ENCODE results near the gene AP2A2. TPM values are rescaled to one million over a fixed set of nuclear protein-coding genes. Genes with fewer than 3 reads are reported as not detected.
A peak's percentile ranks its signal among the peaks of the same experiment; 100 is the strongest.

AP2A2 gene
- total RNA-seq (2012; rRNA removed), result 43.9 and 45.4 TPM in 2 replicates

DNA sequence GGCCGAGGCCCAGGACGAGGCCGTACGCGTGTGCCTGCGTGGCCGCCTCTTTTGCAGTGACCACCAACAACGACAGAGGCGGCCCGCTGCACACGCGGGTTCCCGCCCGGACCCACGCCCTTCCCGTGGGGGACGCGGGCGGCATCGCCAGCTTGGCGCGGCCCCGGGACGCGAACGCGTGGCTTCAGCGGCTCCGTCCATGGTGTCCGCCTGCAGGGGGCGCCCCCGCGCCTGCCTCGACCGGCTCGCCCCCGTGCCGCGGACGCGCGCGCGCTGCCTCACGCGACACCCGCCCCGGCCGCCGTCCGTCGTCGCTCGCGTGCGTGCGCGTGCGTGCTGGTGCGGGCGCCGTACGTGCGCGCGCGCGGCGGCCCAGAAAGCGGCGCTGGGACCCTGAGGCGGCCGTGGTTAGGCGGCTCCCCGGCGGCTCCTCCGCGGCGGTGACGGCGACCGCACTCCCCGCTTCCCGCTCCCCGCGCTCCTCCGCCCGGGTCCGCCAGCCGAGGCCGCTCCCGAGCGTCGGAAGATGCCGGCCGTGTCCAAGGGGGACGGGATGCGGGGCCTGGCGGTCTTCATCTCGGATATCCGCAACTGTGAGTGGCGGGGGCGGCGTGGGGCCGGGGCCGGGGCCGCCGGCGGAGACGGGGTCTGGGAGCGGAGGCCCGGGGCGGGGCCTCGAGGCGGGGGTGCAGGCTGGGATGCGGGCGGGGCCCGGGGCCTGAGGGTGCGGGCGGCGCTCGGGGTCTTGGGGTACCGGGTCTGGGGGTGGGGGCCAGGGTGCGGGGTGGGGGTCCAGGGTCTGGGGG lies at the start of gene AP2A2:
AP2A2 (plus strand) TSS at position 375 of the 806 bp plus-strand sequence; CDS start at position 527, 152 bp downstream.
- Histone ChIP-seq H3K36me3 (ENCODE audit: insufficient read depth, low read length) (peaks cover 13% of the 10 kb centered on the region), H3K9me3 (replicated peaks; ENCODE audit: low read length) (no peaks in the 10 kb centered on the region), H3K4me3 (ENCODE audit: low read length) (peak within 1 kb of the TSS; percentile 95), H3K9ac (ENCODE audit: low read depth, low read length) (peak within 1 kb of the TSS; percentile 88), H3K4me2 (ENCODE audit: low read length) (peak within 1 kb of the TSS; percentile 100), H3K27me3 (ENCODE audit: control insufficient read depth, insufficient read depth, low read length) (no peaks in the 10 kb centered on the region), H3K4me1 (ENCODE audit: control insufficient read depth, insufficient read depth, low read length) (peaks cover 6% of the 10 kb centered on the region)

DNA sequence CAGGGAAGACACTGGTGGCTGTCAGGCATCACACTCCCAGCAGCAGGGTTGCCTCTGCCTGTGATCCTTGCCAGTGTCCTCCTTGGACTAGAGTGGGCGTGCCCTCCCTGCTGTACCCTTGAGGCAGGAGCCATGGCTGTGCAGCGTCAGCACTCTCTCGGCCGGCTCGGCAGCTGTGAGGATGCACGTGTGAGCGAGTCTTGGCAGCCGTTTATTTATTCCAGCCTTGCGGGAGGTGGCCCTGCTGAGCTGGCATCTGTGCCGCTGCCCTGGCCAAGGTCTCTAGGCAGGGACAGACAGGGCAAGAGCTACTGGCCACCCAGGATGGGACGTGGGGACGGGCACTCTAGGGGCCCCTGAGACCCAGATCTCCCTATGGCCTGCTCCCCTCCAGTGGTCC lies 49.1 kb upstream of the AP2A2 start:
- Histone ChIP-seq H3K27me3 (ENCODE audit: control insufficient read depth, insufficient read depth, low read length) (no peaks in the 10 kb centered on the region), H3K9me3 (replicated peaks; ENCODE audit: low read length) (no peaks in the 10 kb centered on the region), H3K4me1 (ENCODE audit: control insufficient read depth, insufficient read depth, low read length) (peaks cover 9% of the 10 kb centered on the region), H3K4me2 (ENCODE audit: low read length) (no peak overlapping the region), H3K4me3 (ENCODE audit: low read length) (no peak overlapping the region), H3K36me3 (ENCODE audit: insufficient read depth, low read length) (peaks cover 4% of the 10 kb centered on the region), H3K9ac (ENCODE audit: low read depth, low read length) (no peak overlapping the region)

DNA sequence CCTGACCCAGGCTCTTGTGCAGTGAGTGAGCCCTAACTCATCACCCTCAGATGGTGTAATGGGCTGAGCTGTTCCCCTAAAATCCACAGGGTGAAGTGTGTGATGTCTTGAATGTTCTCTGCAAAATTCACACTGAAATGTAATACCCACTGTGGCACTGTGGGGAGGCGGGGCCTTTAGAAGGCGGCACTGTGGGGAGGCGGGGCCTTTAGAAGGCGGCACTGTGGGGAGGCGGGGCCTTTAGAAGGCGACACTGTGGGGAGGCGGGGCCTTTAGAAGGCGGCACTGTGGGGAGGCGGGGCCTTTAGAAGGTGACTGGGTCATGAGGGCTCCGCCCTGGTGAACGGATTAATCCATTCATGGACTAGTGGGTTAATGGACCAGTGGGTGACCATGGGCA lies 48.1 kb upstream of the AP2A2 start:
- Histone ChIP-seq H3K27me3 (ENCODE audit: control insufficient read depth, insufficient read depth, low read length) (no peaks in the 10 kb centered on the region), H3K9me3 (replicated peaks; ENCODE audit: low read length) (no peaks in the 10 kb centered on the region), H3K4me3 (ENCODE audit: low read length) (no peak overlapping the region), H3K9ac (ENCODE audit: low read depth, low read length) (no peak overlapping the region), H3K36me3 (ENCODE audit: insufficient read depth, low read length) (peaks cover 4% of the 10 kb centered on the region), H3K4me2 (ENCODE audit: low read length) (no peak overlapping the region), H3K4me1 (ENCODE audit: control insufficient read depth, insufficient read depth, low read length) (no peaks in the 10 kb centered on the region)

DNA sequence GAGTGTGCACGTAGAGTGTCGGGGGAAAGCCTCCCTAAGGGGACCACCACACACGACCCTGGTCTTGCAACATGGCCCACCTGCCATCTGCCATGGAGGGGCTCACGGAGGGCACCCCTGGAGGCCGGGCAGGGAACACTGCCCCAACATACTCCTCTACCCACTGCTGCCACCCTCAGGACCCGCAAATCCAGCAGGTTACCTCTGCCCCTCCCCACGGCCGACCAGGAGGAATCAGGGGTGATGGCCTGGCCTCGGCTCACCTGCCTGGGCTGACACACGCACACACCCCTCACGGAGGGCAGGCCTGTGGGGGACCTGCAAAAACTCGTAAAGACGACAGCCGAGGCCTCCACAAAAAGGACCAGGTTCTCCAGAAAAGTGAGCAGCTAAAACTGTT lies 45.2 kb upstream of the AP2A2 start:
- Histone ChIP-seq H3K27me3 (ENCODE audit: control insufficient read depth, insufficient read depth, low read length) (no peaks in the 10 kb centered on the region), H3K4me2 (ENCODE audit: low read length) (no peak overlapping the region), H3K36me3 (ENCODE audit: insufficient read depth, low read length) (peaks cover 10% of the 10 kb centered on the region), H3K9me3 (replicated peaks; ENCODE audit: low read length) (no peaks in the 10 kb centered on the region), H3K4me3 (ENCODE audit: low read length) (no peak overlapping the region), H3K9ac (ENCODE audit: low read depth, low read length) (no peak overlapping the region), H3K4me1 (ENCODE audit: control insufficient read depth, insufficient read depth, low read length) (no peaks in the 10 kb centered on the region)

DNA sequence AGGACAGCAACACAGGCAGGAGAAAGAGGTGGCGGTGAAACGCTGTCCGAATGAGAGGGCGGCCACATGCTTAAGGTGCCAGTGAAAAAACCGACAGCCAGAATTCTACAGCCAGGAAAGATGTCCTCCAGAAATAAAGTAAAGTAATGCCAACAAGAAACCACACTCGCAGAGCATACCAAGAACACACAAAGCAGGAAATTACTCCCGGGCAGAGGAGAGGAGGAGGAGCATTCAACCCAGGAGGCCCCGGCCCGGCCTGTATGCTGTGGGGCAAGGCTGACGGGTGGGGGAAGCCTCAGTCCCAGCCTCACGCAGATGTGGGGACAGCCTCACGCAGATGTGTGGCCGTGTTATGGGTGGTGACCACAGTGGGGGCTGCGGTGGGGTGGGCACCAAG lies 43.1 kb upstream of the AP2A2 start:
- no peaks in the 10 kb centered on the region for H3K27me3 ChIP-seq (ENCODE audit: control insufficient read depth, insufficient read depth, low read length)
- H3K36me3 ChIP-seq (ENCODE audit: insufficient read depth, low read length), result peaks cover 11% of the 10 kb centered on the region
- no peaks in the 10 kb centered on the region for H3K9me3 ChIP-seq (replicated peaks; ENCODE audit: low read length)
- H3K4me1 ChIP-seq (ENCODE audit: control insufficient read depth, insufficient read depth, low read length), result no peaks in the 10 kb centered on the region
- H3K4me2 ChIP-seq (ENCODE audit: low read length), result no peak overlapping the region
- no peak overlapping the region for H3K9ac ChIP-seq (ENCODE audit: low read depth, low read length)
- no peak overlapping the region for H3K4me3 ChIP-seq (ENCODE audit: low read length)

DNA sequence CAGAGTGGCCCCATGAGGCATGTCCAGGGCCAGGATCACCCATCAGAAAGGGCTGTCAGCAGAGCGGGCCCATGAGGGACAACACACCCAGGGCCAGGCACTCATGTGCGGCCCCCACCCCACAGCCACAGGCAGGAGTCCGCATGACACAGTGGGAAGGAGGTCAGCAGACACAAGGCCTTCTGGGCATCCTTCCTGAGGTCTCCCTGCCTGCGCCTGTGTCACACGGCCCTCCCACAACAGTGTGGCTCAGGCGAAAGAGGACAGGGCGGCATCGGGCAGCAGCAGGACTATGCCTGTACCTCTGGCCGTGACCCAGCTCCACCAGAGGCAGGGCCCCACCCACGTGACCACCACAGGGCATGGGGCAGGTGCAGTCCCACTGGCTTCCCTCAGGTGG lies 42.1 kb upstream of the AP2A2 start:
- Histone ChIP-seq H3K4me1 (ENCODE audit: control insufficient read depth, insufficient read depth, low read length) (no peaks in the 10 kb centered on the region), H3K36me3 (ENCODE audit: insufficient read depth, low read length) (peaks cover 15% of the 10 kb centered on the region), H3K9ac (ENCODE audit: low read depth, low read length) (no peak overlapping the region), H3K4me3 (ENCODE audit: low read length) (no peak overlapping the region), H3K27me3 (ENCODE audit: control insufficient read depth, insufficient read depth, low read length) (no peaks in the 10 kb centered on the region), H3K4me2 (ENCODE audit: low read length) (no peak overlapping the region), H3K9me3 (replicated peaks; ENCODE audit: low read length) (no peaks in the 10 kb centered on the region)

DNA sequence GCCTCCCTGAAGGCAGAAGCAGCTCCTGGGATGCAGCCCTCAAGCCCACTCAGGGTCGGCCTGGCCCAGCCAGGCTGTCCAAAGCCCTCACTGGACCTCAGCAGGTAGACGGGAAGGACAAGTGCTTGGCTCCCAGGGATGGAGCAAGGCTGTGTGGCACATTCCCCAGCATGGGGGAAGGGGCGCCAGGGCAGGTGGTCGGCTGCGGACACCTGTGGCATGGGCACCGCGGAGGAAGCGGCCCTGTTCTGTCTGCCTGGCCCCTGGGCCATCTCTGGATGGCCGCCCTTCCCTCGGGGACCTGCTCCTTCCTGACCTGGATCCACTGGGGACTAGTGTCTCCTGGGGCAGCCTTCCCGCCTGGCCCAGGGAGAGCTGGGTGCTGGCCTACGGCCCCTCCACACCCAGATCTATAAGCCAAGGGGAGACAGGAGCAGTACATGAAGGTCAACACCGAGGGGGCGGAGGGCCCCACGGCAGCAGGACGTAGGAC lies 41.0 kb upstream of the AP2A2 start:
- H3K27me3 ChIP-seq (ENCODE audit: control insufficient read depth, insufficient read depth, low read length), result no peaks in the 10 kb centered on the region
- peaks cover 15% of the 10 kb centered on the region for H3K36me3 ChIP-seq (ENCODE audit: insufficient read depth, low read length)
- no peak overlapping the region for H3K4me2 ChIP-seq (ENCODE audit: low read length)
- H3K9me3 ChIP-seq (replicated peaks; ENCODE audit: low read length), result no peaks in the 10 kb centered on the region
- no peak overlapping the region for H3K9ac ChIP-seq (ENCODE audit: low read depth, low read length)
- H3K4me3 ChIP-seq (ENCODE audit: low read length), result no peak overlapping the region
- no peaks in the 10 kb centered on the region for H3K4me1 ChIP-seq (ENCODE audit: control insufficient read depth, insufficient read depth, low read length)

DNA sequence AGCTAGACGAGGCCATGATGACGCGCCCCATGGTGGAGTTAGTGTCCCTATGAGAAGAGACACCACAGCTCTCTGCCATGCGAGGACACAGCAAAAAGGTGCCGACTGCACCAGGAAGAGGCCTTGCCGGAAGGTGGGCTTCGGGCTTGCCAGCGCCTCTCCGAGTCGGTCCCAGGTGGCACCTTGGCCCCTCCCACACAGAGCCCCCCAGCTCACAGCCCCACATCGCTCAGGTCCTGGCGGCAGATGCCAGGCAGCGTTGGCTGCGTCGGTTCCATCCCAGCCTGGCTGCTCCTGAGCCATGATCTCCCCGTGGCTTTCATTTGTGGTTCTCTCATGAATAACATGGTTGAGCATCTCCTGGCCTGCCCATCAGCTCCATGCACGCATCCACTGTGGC lies 39.1 kb upstream of the AP2A2 start:
- Histone ChIP-seq H3K36me3 (ENCODE audit: insufficient read depth, low read length) (peaks cover 15% of the 10 kb centered on the region), H3K9me3 (replicated peaks; ENCODE audit: low read length) (no peaks in the 10 kb centered on the region), H3K27me3 (ENCODE audit: control insufficient read depth, insufficient read depth, low read length) (no peaks in the 10 kb centered on the region), H3K9ac (ENCODE audit: low read depth, low read length) (no peak overlapping the region), H3K4me3 (ENCODE audit: low read length) (no peak overlapping the region), H3K4me2 (ENCODE audit: low read length) (no peak overlapping the region), H3K4me1 (ENCODE audit: control insufficient read depth, insufficient read depth, low read length) (no peaks in the 10 kb centered on the region)

DNA sequence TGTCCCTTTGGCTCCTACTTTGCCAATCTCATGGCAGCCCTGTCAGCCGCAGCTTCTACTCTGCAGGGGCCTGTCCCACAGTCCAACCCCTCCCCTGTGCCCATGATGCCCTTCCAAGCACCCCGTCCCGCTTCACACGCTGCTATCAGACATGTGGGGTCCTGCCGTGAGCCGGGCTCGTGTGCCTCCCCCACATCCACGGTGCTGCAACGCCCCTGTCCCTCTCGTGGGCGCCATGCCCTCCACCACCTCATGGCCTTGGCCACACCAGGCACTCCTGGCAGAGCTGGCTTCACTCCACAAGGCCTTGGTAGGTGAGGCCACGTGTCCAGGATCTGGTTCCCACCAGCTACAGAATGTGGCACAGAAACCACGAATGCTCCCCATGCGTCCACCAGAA lies 38.1 kb upstream of the AP2A2 start:
- H3K36me3 ChIP-seq (ENCODE audit: insufficient read depth, low read length), result peaks cover 15% of the 10 kb centered on the region
- H3K4me1 ChIP-seq (ENCODE audit: control insufficient read depth, insufficient read depth, low read length), result no peaks in the 10 kb centered on the region

DNA sequence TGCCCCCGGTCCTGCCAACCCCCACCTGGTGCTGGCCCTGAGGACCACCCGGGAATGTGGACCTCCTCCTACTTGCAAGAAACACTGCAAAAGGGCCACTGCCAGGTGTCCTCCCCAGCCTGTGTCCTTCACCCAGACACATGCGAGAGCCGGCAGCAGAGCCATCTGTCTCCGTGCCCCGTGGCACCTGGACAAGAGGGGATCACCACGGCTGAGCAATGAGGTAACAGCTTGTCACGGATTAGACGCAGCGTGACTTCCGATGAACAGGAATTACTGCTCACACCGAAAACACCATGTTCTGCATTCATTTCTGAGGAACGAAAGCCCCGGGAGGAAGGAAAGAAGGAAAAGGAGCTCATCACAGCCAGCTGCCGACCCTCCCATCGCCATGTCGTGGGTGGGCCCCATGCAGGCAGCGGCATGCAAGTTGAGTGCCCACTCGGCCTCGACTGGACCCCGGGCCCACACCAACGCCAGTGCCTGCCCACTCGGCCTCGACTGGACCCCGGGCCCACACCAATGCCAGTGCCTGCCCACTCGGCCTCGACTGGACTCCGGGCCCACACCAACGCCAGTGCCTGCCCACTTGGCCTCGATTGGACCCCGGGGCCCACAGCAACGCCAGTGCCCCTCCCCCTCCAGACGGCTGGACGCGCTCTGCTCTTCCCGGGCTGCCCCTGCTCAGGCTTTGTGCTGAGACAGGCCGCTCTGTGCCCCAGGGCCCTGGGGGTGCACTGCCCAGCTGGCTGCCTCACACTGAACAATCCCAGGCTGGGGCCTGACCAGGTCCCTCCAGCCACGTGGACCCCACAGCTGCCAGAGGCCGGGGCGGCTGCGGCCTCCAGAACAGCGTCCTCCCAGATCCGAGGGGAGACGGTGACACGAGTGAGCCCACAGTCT lies 37.1 kb upstream of the AP2A2 start:
- H3K9me3 ChIP-seq (replicated peaks; ENCODE audit: low read length), result no peaks in the 10 kb centered on the region
- H3K27me3 ChIP-seq (ENCODE audit: control insufficient read depth, insufficient read depth, low read length), result no peaks in the 10 kb centered on the region
- H3K36me3 ChIP-seq (ENCODE audit: insufficient read depth, low read length), result peaks cover 11% of the 10 kb centered on the region
- no peak overlapping the region for H3K4me3 ChIP-seq (ENCODE audit: low read length)
- H3K9ac ChIP-seq (ENCODE audit: low read depth, low read length), result no peak overlapping the region
- no peaks in the 10 kb centered on the region for H3K4me1 ChIP-seq (ENCODE audit: control insufficient read depth, insufficient read depth, low read length)
- H3K4me2 ChIP-seq (ENCODE audit: low read length), result no peak overlapping the region

More for the DNA sequence above, 38.1 kb upstream of the AP2A2 start:
- H3K27me3 ChIP-seq (ENCODE audit: control insufficient read depth, insufficient read depth, low read length), result no peaks in the 10 kb centered on the region
- no peak overlapping the region for H3K4me3 ChIP-seq (ENCODE audit: low read length)
- no peaks in the 10 kb centered on the region for H3K9me3 ChIP-seq (replicated peaks; ENCODE audit: low read length)
- no peak overlapping the region for H3K4me2 ChIP-seq (ENCODE audit: low read length)
- H3K9ac ChIP-seq (ENCODE audit: low read depth, low read length), result no peak overlapping the region

DNA sequence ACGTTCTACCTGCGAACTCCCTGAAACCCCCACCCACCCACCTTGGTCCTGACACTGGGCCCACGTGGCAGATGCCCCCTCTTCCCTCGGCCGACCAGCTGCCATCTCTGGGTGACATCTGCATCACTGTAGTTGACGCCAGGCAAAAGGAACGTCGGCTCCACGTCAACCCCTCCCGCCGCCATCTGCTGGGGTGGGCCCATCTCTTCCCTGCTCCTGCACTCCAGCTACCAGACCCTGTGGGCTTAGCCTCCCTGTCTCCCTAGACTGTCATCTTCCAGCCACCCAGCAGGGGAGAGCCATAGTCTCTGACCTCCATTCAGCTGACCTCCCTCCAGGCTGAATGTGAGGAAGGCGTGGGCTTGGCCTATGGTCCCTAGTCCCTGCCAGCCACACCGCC lies 36.4 kb upstream of the AP2A2 start:
- H3K36me3 ChIP-seq (ENCODE audit: insufficient read depth, low read length), result peaks cover 8% of the 10 kb centered on the region

More for the DNA sequence above, 36.4 kb upstream of the AP2A2 start:
- Histone ChIP-seq H3K4me1 (ENCODE audit: control insufficient read depth, insufficient read depth, low read length) (no peaks in the 10 kb centered on the region), H3K4me2 (ENCODE audit: low read length) (no peak overlapping the region), H3K4me3 (ENCODE audit: low read length) (no peak overlapping the region), H3K27me3 (ENCODE audit: control insufficient read depth, insufficient read depth, low read length) (no peaks in the 10 kb centered on the region), H3K9ac (ENCODE audit: low read depth, low read length) (no peak overlapping the region), H3K9me3 (replicated peaks; ENCODE audit: low read length) (no peaks in the 10 kb centered on the region)

All from skeletal muscle satellite cell (primary cell).